ENCODE measurements around the gene ZPR1.

Gene ZPR1

DNA sequence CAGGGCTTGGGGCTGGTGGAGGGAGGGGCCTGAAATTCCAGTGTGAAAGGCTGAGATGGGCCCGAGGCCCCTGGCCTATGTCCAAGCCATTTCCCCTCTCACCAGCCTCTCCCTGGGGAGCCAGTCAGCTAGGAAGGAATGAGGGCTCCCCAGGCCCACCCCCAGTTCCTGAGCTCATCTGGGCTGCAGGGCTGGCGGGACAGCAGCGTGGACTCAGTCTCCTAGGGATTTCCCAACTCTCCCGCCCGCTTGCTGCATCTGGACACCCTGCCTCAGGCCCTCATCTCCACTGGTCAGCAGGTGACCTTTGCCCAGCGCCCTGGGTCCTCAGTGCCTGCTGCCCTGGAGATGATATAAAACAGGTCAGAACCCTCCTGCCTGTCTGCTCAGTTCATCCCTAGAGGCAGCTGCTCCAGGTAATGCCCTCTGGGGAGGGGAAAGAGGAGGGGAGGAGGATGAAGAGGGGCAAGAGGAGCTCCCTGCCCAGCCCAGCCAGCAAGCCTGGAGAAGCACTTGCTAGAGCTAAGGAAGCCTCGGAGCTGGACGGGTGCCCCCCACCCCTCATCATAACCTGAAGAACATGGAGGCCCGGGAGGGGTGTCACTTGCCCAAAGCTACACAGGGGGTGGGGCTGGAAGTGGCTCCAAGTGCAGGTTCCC, 41.8 kb upstream of the ZPR1 start, which contains the start of gene APOC3:
TSS of gene APOC3 (plus strand) at position 383 of the 659 bp plus-strand sequence. CDS start 676 bp downstream, outside the sequence.
- CTCF ChIA-PET, result no interaction called here
- no peak for DNase-seq
- H3K27ac Mint-ChIP-seq, result no peak within 1 kb of the TSS
- no peaks in the 10 kb centered on the region for H3K9me3 Mint-ChIP-seq
- peaks cover under 1% of the 10 kb centered on the region for H3K4me1 Mint-ChIP-seq
- peaks cover 22% of the 10 kb centered on the region for H3K27me3 Mint-ChIP-seq
- no peak within 1 kb of the TSS for H3K4me3 Mint-ChIP-seq
- no peaks in the 10 kb centered on the region for H3K36me3 Mint-ChIP-seq

DNA sequence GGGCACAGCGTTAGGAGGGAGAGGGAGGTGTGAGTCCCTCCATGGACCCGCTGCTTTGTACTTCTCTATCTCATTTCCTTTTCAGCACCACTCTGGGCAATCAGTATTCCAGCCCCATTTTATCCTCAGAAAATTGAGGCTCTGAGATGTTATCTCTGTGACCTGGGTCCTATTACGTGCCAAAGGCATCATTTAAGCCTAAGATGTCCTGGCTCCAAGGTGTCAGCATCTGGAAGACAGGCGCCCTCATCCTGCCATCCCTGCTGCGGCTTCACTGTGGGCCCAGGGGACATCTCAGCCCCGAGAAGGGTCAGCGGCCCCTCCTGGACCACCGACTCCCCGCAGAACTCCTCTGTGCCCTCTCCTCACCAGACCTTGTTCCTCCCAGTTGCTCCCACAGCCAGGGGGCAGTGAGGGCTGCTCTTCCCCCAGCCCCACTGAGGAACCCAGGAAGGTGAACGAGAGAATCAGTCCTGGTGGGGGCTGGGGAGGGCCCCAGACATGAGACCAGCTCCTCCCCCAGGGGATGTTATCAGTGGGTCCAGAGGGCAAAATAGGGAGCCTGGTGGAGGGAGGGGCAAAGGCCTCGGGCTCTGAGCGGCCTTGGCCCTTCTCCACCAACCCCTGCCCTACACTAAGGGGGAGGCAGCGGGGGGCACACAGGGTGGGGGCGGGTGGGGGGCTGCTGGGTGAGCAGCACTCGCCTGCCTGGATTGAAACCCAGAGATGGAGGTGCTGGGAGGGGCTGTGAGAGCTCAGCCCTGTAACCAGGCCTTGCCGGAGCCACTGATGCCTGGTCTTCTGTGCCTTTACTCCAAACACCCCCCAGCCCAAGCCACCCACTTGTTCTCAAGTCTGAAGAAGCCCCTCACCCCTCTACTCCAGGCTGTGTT, 41.1 kb upstream of the ZPR1 start:
- CTCF ChIA-PET, result interaction anchor here (0.6 to 0.7 kb wide), 2 partner anchors 51 to 276 kb away, joined by 3 to 4 read pairs; no protein-coding TSS in a partner anchor

DNA sequence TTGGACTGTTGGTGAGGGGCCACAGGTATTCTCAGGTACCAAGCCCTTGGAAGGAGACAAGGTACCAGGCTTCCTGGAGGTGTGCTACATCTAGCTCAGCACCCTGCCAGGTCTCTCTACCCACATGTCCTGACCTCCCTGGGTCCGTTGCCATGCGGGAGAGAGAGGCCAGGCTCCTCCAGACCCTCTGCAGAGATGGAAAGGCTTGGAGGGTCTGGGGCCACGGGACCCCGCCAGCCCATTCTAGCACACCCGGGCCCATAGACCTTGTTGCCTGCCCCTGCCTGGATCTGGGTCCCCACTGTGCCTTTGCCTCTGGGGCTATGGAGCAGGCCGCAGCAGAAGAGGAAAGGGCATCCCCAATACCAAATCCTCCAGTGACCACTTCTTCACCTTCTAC, 39.6 kb upstream of the ZPR1 start:
- no peak for DNase-seq
- Mint-ChIP-seq H3K4me3 (no peak overlapping the region), H3K4me1 (no peaks in the 10 kb centered on the region), H3K36me3 (no peaks in the 10 kb centered on the region), H3K27ac (no peak overlapping the region), H3K27me3 (peaks cover 6% of the 10 kb centered on the region), H3K9me3 (no peaks in the 10 kb centered on the region)
- CTCF ChIA-PET, result interaction anchor here (0.8 to 1.0 kb wide), 2 partner anchors 36 to 278 kb away, joined by 3 to 4 read pairs; partner anchors contain the start of gene APOA5

More for the DNA sequence above, 41.1 kb upstream of the ZPR1 start:
- Mint-ChIP-seq H3K36me3 (no peaks in the 10 kb centered on the region), H3K27ac (no peak overlapping the region), H3K4me3 (no peak overlapping the region), H3K4me1 (no peaks in the 10 kb centered on the region), H3K27me3 (peaks cover 17% of the 10 kb centered on the region), H3K9me3 (no peaks in the 10 kb centered on the region)
- DNase-seq, result no peak

DNA sequence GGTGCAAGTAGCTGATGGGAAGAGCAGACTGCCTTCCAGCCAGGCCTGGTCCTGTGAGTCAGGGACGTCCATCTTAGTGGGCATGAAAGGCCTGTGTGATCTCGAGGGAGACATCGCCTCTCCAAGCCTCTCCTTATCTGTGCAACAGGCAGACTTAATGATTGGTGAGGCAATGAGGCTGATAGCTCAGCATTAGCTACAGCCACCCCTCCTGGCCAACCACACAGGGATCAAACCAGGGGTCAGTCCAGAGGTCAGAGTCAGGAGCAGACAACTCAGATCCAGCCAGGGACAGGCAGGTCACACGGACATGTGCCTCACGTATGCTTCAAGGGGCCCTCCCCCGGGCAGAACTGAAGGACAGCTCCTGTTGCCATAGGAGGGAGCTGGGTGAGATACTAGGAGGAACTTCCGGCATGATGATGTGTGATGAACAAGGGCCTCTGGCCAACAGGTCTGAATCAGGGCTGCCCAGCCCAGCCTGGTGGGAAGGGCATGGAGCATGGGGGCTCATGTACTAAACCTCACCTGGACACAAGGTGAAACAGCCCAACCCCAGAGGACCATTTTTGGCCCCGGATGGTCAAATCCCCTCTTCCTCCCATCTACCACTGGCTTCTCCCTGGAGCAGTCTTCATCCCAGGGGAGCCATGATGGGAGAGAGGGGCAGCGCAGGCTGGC, 39.1 kb upstream of the ZPR1 start:
- H3K36me3 Mint-ChIP-seq, result no peaks in the 10 kb centered on the region
- CTCF ChIA-PET, result interaction anchor here (0.8 to 1.2 kb wide), 3 partner anchors 9 to 279 kb away, joined by 3 to 4 read pairs (median 4); partner anchors contain the start of gene APOA5

DNA sequence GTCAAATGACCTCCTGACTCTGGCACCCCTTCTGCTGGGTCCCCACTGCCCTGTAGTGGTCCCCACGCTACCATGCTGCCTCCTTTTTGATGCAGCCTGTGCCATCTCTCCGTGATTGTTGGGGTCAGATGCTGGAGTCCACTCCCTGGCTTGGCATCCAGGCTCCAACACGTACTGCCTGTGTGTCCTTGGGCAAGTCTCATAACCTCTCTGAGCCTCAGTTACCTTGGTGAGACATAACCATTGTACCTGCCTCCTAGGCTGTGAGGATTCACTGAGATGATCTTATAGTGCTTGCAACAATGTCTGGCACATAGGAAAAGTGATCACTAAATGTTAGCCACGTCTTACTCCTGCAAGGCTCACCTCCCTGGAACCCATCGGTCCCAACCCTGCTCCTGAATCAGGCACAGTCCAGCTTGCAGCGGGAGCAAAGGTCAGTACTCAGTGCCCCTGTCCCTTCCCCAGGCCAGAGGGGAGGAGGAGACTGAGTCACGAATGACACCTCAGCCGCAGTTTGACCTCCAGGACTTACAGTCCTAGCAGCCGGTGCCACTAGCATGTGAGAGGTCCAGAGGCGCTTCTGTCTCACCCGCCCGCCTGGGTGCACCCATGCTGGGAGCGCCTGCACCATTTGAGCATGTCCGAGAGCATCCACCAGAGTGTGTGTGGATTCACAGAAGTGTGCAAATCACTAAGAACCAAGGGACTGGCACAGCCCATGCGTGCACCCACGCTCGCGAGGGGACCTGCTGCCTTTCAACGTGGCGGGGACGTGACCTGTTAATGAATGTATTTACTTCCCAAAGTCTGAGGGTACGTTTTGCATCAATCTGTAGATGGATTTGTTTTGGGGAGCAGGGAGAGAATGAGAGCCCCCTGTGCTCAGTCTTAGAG, 38.3 kb upstream of the ZPR1 start:
- H3K9me3 Mint-ChIP-seq, result no peaks in the 10 kb centered on the region
- CTCF ChIA-PET, result interaction anchor here (1.0 to 1.2 kb wide), 2 partner anchors 10 to 35 kb away, joined by 3 to 4 read pairs; partner anchors contain the start of gene APOA5

More for the DNA sequence above, 39.1 kb upstream of the ZPR1 start:
- H3K27me3 Mint-ChIP-seq, result peaks cover 5% of the 10 kb centered on the region
- no peaks in the 10 kb centered on the region for H3K9me3 Mint-ChIP-seq
- no peak overlapping the region for H3K27ac Mint-ChIP-seq
- H3K4me1 Mint-ChIP-seq, result no peaks in the 10 kb centered on the region
- no peak overlapping the region for H3K4me3 Mint-ChIP-seq
- DNase-seq, result no peak

DNA sequence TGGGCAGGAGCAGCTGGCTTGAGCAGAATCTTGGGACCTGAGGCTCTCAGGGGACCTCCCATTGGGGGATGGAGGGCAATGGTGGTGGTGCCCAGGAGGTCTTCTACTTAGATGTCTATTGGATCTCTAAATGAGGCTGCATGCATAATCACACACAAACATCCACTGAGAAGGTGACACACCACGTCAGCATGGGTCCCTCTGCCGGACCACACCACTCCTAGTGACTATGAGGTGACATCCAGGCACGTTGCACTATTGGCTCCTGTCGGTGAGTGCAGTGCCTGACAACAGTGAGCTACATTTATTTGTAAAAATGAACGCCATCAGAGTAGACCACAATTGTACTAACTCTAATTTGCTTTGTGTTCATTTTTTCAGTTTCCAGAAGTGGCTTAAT, 37.6 kb upstream of the ZPR1 start:
- no peak overlapping the region for H3K4me3 Mint-ChIP-seq
- no peaks in the 10 kb centered on the region for H3K36me3 Mint-ChIP-seq
- no peak overlapping the region for H3K27ac Mint-ChIP-seq
- CTCF ChIA-PET, result no interaction called here
- H3K9me3 Mint-ChIP-seq, result no peaks in the 10 kb centered on the region
- no peaks in the 10 kb centered on the region for H3K27me3 Mint-ChIP-seq
- no peaks in the 10 kb centered on the region for H3K4me1 Mint-ChIP-seq
- no peak for DNase-seq

More for the DNA sequence above, 38.3 kb upstream of the ZPR1 start:
- Mint-ChIP-seq H3K36me3 (no peaks in the 10 kb centered on the region), H3K4me3 (no peak overlapping the region), H3K4me1 (no peaks in the 10 kb centered on the region), H3K27ac (no peak overlapping the region), H3K27me3 (peaks cover 3% of the 10 kb centered on the region)
- no peak for DNase-seq

DNA sequence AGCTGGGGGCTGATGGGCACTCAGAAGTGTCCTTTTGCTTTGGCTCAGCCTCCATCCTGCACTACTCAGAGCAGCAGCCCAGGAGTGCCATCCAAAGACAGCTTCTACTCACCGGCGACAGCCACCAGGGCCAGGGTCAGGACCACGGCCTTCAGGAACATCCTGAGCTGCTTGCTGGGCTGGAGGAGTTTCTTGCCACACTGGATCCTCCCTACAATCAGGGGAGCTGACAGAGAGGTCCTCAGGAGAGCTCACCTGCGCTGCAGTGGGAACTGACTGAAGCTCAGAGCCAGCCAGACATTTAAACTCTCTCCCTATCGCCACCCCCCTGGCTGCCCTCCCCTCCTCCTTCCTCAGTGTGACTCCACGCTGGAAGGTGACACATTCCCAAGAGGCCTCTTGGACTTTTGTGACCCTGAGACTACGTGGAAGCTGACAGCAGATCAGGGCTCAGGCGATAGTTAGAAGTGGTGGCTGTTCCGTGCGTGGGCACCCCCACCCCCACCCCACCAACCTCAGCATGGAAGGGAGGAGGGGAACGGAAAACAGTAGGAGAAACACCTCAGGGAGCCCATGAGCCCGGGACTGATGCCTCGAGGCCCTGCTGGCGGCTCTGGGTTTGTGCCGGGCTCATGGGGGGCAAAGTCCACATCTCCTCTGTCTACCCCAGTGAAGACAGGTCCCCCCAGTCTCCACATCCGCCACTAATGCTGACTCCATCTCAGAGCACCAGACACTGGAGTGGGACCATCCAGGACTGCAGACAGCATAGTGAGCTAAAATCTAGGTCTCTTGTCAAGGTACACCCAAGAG, 35.4 kb upstream of the ZPR1 start, which contains the start of gene APOA4:
TSS of gene APOA4 (minus strand) at position 274 of the 813 bp plus-strand sequence. CDS start at position 161, 113 bp downstream.
- H3K9me3 Mint-ChIP-seq, result no peaks in the 10 kb centered on the region
- CTCF ChIA-PET, result interaction anchor here (0.8 to 2.4 kb wide), 3 partner anchors 11 to 35 kb away, joined by 3 to 11 read pairs (median 3); partner anchors contain the start of gene ZPR1
- no peaks in the 10 kb centered on the region for H3K4me1 Mint-ChIP-seq
- H3K27me3 Mint-ChIP-seq, result no peaks in the 10 kb centered on the region
- H3K27ac Mint-ChIP-seq, result no peak within 1 kb of the TSS
- H3K4me3 Mint-ChIP-seq, result no peak within 1 kb of the TSS
- DNase-seq, result no peak
- no peaks in the 10 kb centered on the region for H3K36me3 Mint-ChIP-seq

DNA sequence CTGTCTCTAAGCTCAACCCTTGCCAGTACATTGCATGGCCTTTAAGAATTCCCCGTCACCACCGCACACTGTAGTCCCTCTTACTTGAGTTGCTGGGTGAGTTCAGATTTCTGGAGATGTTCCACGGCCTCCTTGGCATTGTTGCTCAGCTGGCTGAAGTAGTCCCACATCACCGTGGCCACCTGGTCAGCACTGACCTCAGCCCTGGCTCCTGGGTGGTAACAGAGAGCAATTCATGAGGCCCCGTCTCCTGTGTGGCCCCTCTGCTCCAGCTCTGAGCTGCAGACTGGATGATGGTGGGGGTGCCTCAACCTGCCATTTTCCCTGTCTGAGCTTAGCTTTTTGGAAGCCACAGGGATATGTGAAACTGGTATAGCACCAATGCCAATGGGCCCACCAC, 34.8 kb upstream of the ZPR1 start:
- Mint-ChIP-seq H3K27ac (no peak overlapping the region), H3K27me3 (no peaks in the 10 kb centered on the region), H3K4me1 (no peaks in the 10 kb centered on the region), H3K36me3 (no peaks in the 10 kb centered on the region), H3K4me3 (no peak overlapping the region), H3K9me3 (no peaks in the 10 kb centered on the region)
- DNase-seq, result no peak
- CTCF ChIA-PET, result interaction anchor here (0.8 to 2.4 kb wide), 2 partner anchors 13 to 35 kb away, joined by 3 to 11 read pairs; partner anchors contain the start of gene ZPR1

DNA sequence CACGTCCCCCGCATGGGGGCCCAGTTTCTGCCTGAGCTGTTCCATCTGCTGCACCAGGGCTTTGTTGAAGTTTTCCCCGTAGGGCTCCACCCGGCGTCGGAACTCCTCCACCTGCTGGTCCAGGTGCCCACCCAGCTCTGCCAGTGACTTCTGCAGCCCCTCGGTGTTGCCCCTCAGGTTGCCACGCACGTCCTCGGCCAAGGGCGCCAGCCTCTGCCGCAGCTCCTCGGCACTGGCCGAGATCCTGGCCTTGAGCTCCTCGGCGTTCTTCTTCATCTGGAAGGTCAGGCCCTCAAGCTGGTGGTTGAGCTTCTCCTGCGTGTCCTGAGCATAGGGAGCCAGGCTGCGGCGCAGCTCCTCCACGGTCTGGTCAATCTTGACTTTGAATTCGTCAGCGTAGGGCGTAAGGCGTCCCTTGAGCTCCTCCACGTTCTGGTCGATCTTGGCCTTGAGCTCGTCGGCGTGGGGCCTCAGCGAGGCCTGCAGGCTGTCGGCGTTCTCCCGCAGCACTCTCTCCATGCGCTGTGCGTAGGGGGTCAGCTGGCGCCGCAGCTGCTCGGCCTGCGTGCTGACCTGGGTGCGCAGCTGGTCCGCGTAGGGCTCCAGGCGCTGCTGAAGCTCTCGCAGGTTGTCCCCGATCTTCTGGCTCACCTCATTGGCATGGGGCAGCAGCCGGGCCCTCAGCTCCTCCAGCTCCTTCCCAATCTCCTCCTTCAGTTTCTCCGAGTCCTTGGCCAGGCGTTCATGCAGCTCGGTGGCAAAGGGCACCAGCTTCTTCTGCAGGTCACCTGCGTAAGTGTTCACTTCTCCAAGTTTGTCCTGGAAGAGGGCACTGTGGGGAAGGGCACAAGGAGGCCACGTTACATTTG, 33.5 kb upstream of the ZPR1 start:
- no peaks in the 10 kb centered on the region for H3K4me1 Mint-ChIP-seq
- no peak overlapping the region for H3K27ac Mint-ChIP-seq
- CTCF ChIA-PET, result interaction anchor here (1.2 kb wide), 1 partner anchor 30 kb away, joined by 4 read pairs; the partner anchor contains the start of gene APOA5
- no peaks in the 10 kb centered on the region for H3K9me3 Mint-ChIP-seq
- H3K27me3 Mint-ChIP-seq, result peaks cover 3% of the 10 kb centered on the region
- no peak overlapping the region for H3K4me3 Mint-ChIP-seq
- no peaks in the 10 kb centered on the region for H3K36me3 Mint-ChIP-seq
- no peak for DNase-seq

DNA sequence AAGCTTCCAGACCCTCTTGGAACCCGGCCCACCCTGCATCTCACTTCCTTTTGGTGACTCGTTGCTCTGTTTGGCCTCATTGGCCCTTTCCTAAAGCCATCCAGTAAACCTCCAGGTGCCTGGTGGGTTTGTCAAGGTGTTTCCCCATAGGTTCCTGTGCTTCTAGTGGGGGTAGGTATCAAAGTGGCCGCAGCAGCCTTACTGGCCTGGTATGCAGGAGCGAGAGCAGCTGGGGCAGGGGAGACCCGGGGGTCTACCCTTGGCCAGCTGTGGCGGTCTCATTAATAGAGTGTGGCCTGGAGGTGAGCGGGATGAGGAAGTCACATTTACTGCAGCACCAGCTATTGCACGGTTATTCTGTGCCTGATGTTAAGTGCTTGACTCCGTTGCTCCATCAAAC, 31.2 kb upstream of the ZPR1 start:
- DNase-seq, result no peak
- H3K27ac Mint-ChIP-seq, result no peak overlapping the region

DNA sequence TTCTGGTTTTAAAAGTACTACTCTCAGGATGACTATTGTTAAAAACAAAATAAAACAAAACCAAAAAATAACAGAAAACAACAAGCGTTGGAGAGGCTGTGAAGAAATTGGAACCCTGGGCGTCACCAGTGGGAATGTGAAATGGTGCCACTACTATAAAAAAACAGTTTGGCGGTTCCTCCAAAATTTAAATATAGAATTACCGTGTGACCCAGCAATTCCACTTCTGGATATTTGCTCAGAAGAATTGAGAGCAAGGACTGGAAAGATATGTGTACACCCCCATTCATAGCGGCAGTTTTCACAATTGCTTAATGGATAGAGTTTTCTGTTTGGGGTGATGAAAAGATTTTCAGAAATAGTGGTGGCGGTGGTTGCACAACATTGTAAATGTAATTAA, 26.7 kb upstream of the ZPR1 start:
- Mint-ChIP-seq H3K36me3 (no peaks in the 10 kb centered on the region), H3K4me3 (no peak overlapping the region)

More for the DNA sequence above, 31.2 kb upstream of the ZPR1 start:
- no peaks in the 10 kb centered on the region for H3K4me1 Mint-ChIP-seq
- peaks cover 7% of the 10 kb centered on the region for H3K27me3 Mint-ChIP-seq
- CTCF ChIA-PET, result no interaction called here
- H3K4me3 Mint-ChIP-seq, result no peak overlapping the region
- H3K9me3 Mint-ChIP-seq, result no peaks in the 10 kb centered on the region
- H3K36me3 Mint-ChIP-seq, result no peaks in the 10 kb centered on the region

More for the DNA sequence above, 26.7 kb upstream of the ZPR1 start:
- H3K27me3 Mint-ChIP-seq, result peaks cover 19% of the 10 kb centered on the region
- H3K9me3 Mint-ChIP-seq, result no peaks in the 10 kb centered on the region
- H3K27ac Mint-ChIP-seq, result no peak overlapping the region
- no peaks in the 10 kb centered on the region for H3K4me1 Mint-ChIP-seq
- DNase-seq, result no peak
- CTCF ChIA-PET, result no interaction called here
